ENCODE results near the gene ZIK1. TPM values are rescaled to one million over a fixed set of nuclear protein-coding genes. Genes with fewer than 3 reads are reported as not detected.

ZIK1 gene
- total RNA-seq, 4 donors from 2014 or later = 3.0 to 7.6 (median 5.0) TPM

DNA sequence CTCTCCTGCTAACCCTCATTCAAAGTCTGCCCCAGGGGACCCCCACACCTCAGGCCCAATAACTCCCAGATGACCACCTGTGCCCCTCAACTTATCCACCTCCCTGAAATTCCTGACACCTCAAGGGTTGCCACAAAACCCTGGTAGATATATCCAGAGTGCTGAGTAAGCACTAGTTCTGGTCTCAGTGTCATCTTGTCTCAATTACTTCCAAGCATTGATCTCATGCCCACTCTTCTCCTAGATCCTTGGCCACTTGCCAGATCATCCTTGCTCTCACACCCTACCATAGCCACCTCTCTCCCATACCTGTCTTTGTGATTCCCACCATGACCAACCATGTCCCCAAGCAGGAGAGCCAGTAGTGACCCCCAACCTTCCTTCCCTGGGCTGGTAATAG is 7.3 kb upstream of the ZIK1 start:
- TF ChIP-seq, protein P1, sequence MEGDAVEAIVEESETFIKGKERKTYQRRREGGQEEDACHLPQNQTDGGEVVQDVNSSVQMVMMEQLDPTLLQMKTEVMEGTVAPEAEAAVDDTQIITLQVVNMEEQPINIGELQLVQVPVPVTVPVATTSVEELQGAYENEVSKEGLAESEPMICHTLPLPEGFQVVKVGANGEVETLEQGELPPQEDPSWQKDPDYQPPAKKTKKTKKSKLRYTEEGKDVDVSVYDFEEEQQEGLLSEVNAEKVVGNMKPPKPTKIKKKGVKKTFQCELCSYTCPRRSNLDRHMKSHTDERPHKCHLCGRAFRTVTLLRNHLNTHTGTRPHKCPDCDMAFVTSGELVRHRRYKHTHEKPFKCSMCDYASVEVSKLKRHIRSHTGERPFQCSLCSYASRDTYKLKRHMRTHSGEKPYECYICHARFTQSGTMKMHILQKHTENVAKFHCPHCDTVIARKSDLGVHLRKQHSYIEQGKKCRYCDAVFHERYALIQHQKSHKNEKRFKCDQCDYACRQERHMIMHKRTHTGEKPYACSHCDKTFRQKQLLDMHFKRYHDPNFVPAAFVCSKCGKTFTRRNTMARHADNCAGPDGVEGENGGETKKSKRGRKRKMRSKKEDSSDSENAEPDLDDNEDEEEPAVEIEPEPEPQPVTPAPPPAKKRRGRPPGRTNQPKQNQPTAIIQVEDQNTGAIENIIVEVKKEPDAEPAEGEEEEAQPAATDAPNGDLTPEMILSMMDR (IDR thresholded peaks at IDR 0.05) = no peak
- no peak for TF ChIP-seq EP300 (IDR thresholded peaks at IDR 0.05)
- TF ChIP-seq POLR2A (IDR thresholded peaks at IDR 0.05) = no peak
- Histone ChIP-seq H3K36me3 (peaks cover 0 to 59% (median 42%) of the 10 kb centered on the region in 3 donors), H3K27me3 (no peaks in the 10 kb centered on the region), H3K4me3 (no peak overlapping the region), H3K27ac (no peak overlapping the region), H3K4me1 (peaks cover 0 to 17% (median 4%) of the 10 kb centered on the region in 4 donors), H3K9me3 (peaks cover 0 to 66% (median 41%) of the 10 kb centered on the region in 4 donors)
- no peak for DNase-seq (ENCODE audit: low spot score in 2 of 2)

DNA sequence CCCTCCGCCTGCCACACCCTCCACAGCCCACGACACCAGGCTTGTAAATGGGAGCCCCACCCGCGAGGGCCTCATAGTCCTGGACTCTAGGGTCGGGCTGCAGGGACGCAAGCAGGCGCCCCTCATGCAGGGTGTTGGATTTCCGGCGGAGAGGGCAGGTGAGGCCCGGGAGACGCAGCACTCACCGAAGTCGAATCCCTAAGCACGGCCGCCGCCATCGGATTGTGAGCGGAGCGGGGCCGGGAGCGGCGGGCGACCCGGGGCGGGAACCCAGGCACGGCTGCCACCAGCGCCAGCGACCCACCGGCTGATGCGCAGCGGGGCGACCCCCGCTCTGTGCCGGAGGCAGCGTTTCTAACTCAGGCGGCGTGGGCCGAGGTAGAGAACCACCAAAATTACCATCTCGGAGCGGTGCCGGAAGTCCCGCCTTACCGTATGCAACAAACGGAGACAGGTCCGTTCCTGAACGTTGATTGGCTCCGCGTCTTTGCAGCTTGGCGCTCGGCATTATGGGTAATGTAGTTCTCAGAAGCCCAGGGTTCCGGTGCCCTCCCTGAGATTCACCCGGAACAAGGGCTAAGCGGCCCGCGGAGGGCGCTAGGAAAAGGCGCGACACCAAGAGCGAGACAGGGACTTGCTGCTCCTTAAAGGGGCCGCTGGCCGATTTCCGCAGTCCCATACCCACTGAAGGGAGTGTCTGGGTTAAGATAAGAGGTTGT is 5.3 kb upstream of the ZIK1 start, which contains the start of gene ZNF416:
TSS of gene ZNF416 (minus strand) at position 425 of the 719 bp plus-strand sequence. CDS start at position 218, 207 bp downstream.
- Histone ChIP-seq H3K27ac (peak within 1 kb of the TSS in 3 of 4 donors; percentile 64 to 79 (median 72)), H3K27me3 (no peaks in the 10 kb centered on the region), H3K4me3 (peak within 1 kb of the TSS; percentile 57 to 88 (median 81)), H3K9me3 (peaks cover 0 to 52% (median 22%) of the 10 kb centered on the region in 4 donors), H3K4me1 (peaks cover 0 to 24% (median 10%) of the 10 kb centered on the region in 4 donors), H3K36me3 (peaks cover 0 to 39% (median 28%) of the 10 kb centered on the region in 3 donors)
- peak; percentile 91 to 98 for DNase-seq (ENCODE audit: low spot score in 2 of 2)
- TF ChIP-seq POLR2A (IDR thresholded peaks at IDR 0.05) = no peak
- TF ChIP-seq, protein P1 (IDR thresholded peaks at IDR 0.05) = peak in 3 of 5 experiments; percentile 8 to 41 (median 23)
- peak; percentile 56 to 77 for TF ChIP-seq EP300 (IDR thresholded peaks at IDR 0.05)
- WGBS, 2 donors = 1 to 3% methylated on average over 40 to 45 of the region's 62 CpGs

DNA sequence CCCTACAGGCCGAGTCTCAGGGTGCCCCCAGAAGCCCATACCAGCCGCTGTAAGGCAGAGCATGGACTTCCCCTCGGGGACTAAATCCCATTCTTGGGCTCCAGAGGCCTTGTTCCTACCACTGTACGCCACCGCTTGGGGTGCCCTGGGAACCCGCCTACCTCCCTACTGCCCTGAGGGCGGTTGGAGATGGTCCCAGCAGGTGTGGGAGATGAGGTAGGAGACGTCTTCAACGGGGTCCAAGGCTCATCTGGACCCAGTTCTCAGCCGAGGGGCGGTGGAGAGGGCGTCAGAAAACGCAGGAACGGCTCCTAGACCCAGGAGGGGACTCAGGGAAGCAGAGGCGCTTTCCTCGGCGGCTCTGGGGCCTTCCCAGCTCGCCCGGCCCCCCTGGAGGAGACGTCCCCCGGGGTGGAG is 833 bp upstream of the ZIK1 start:
- Histone ChIP-seq H3K4me1 (peaks cover 0 to 29% (median 9%) of the 10 kb centered on the region in 4 donors), H3K27ac (peak overlapping the region in 1 of 4 donors; percentile 44), H3K27me3 (no peaks in the 10 kb centered on the region), H3K36me3 (peaks cover 0 to 35% (median 9%) of the 10 kb centered on the region in 3 donors), H3K4me3 (peak overlapping the region in 3 of 4 donors; percentile 31 to 71 (median 51)), H3K9me3 (peaks cover 0 to 50% (median 14%) of the 10 kb centered on the region in 4 donors)
- 30 to 37% methylated on average over 19 of the region's 21 CpGs for WGBS, 2 donors
- DNase-seq (ENCODE audit: low spot score in 2 of 2) = no peak
- TF ChIP-seq POLR2A (IDR thresholded peaks at IDR 0.05) = no peak
- TF ChIP-seq, protein P1 (IDR thresholded peaks at IDR 0.05) = no peak
- no peak for TF ChIP-seq EP300 (IDR thresholded peaks at IDR 0.05)

DNA sequence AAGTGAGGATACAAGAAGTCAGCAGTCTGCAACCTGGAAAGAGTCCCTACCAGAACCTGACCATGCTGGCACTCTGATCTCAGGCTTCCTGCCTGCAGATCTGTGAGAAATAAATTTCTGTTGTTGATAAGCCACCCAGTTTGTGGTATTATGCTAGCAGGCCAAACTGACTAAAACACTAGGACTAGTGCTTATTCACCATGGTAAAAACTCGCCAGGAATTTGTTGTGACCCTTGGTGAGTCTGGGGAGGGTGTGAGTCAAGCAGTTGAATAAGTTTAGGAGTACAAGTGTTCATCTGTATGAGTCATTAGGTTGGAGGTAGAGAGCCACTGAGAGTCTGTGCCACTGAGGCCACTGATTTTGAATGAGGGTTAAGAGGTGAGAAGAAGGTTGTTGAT is 3.6 kb downstream of the ZIK1 start:
- no peaks in the 10 kb centered on the region for H3K27me3 ChIP-seq
- no peak for DNase-seq (ENCODE audit: low spot score in 2 of 2)
- peaks cover 0 to 79% (median 42%) of the 10 kb centered on the region in 3 donors for H3K36me3 ChIP-seq
- no peak overlapping the region for H3K4me3 ChIP-seq
- WGBS, 2 donors = 92 to 100% methylated on average over 1 of the region's 1 CpG
- peaks cover 0 to 19% (median 8%) of the 10 kb centered on the region in 4 donors for H3K4me1 ChIP-seq
- TF ChIP-seq EP300 (IDR thresholded peaks at IDR 0.05) (no peak), POLR2A (IDR thresholded peaks at IDR 0.05) (no peak)
- TF ChIP-seq, protein P1 (IDR thresholded peaks at IDR 0.05) = no peak
- no peak overlapping the region for H3K27ac ChIP-seq
- peaks cover 0 to 92% (median 45%) of the 10 kb centered on the region in 4 donors for H3K9me3 ChIP-seq

DNA sequence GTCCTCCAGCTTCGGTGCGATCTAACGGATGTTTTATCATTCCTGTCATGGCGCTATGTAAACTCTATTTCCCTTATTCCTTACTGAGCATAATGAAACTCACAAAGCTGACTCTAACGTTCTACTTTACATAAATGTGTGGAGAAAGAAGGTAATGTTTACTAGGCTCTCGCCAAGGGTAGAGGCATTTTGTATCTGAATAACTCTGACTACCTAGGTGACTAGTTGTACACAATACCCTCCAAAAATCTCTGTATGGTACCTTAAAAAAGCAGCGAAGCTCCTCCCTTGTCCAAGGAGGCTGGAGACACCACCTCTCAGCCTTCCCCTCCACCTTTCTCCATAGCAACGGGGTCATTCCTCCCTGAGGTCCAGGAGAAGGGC is 15.4 kb downstream of the ZIK1 start:
- peak overlapping the region in 1 of 4 donors; percentile 53 for H3K27ac ChIP-seq
- no peak for TF ChIP-seq POLR2A (IDR thresholded peaks at IDR 0.05)
- TF ChIP-seq, protein P1 (IDR thresholded peaks at IDR 0.05) = no peak
- TF ChIP-seq EP300 (IDR thresholded peaks at IDR 0.05) = no peak
- H3K4me3 ChIP-seq = peak overlapping the region; percentile 54 to 85 (median 68)
- peaks cover 0 to 18% (median 4%) of the 10 kb centered on the region in 4 donors for H3K4me1 ChIP-seq
- H3K9me3 ChIP-seq = peaks cover 0 to 43% (median 2%) of the 10 kb centered on the region in 4 donors
- H3K36me3 ChIP-seq = peaks cover 0 to 36% (median 0%) of the 10 kb centered on the region in 3 donors
- DNase-seq (ENCODE audit: low spot score in 2 of 2) = no peak
- H3K27me3 ChIP-seq = no peaks in the 10 kb centered on the region
- 56% methylated on average over 8 of the region's 8 CpGs for WGBS, 2 donors
